Lower leg skin (tissue), 3 donors: ENCODE measurements around the gene CLN5.

ENCODE experiments used
- CTCF ChIP-seq, 3 donors: fragments of 450-650 bp; IDR thresholded peaks; one replicate each; pipeline ENCODE4 v1.5.1; 2016; ENCODE audit warnings: antibody characterized with exemption in 3 of 3, mild to moderate bottlenecking in 3 of 3, moderate library complexity in 2 of 3
- POLR2A ChIP-seq, 2 donors: fragments of 450-650 bp; IDR thresholded peaks; one replicate each; pipeline ENCODE4 v1.6.1; 2016 to 2017; ENCODE audit warnings: antibody characterized with exemption in 2 of 2, mild to moderate bottlenecking in 1 of 2, moderate library complexity in 1 of 2

GRCh38 chr13:77014906-77015685 lies 23.2 kb downstream of the CLN5 start:
- TF ChIP-seq CTCF (IDR thresholded peaks at IDR 0.05) (no peak), POLR2A (IDR thresholded peaks at IDR 0.05) (no peak)
